Fibroblast of the aortic adventitia (primary cell): ENCODE measurements around the gene HNRNPUL1. TPM values are rescaled to one million over a fixed set of nuclear protein-coding genes. Genes with fewer than 3 reads are reported as not detected.

ENCODE experiments used
- DNase-seq: peaks from one replicate; pipeline ENCODE4 v3.0.0-alpha.2; 2010; ENCODE audit warnings: low read depth
- H3K4me3 ChIP-seq: 2 replicates; pipeline ENCODE4 v1.5.1; 2011; ENCODE audit warnings: low read depth, mild to moderate bottlenecking, control low read depth, low read length, moderate library complexity
- CTCF ChIP-seq: IDR thresholded peaks from 2 replicates; pipeline ENCODE4 v1.5.1; 2011; ENCODE audit warnings: mild to moderate bottlenecking, low read length, control low read depth, inconsistent platforms; ENCODE audit not compliant: insufficient read depth
- total RNA-seq: library from RNA; depleted of rRNA; stranded (reverse); fragments of >200 nt; gene quantifications from 2 replicates; pipeline ENCODE4 v1.2.3, GENCODE V29; 2012; ENCODE audit warnings: low replicate concordance

The HNRNPUL1 gene
- total RNA-seq, 1 donor: 108 TPM

DNA sequence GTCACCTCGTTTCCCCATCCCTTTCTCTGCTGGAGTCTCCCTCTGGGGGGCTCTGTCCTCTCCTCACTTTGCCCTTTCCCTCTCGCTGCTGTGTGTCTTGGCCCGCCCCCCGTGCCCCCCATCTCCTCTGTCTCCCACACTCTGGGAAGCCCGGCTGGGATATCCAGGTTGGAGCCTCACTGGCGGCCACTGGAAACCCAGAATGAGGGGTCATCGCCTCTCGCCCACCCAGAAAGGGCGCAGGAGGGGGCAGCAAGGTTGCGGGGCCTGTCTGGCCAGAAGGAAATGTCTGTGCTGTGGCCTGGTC, 61.4 kb downstream of the HNRNPUL1 start:
- no peak for DNase-seq
- TF ChIP-seq CTCF: no peak
- H3K4me3 ChIP-seq: peak overlapping the region; percentile 45

- peak; percentile 50 for DNase-seq
- peak overlapping the region; percentile 22 for H3K4me3 ChIP-seq
- no peak for TF ChIP-seq CTCF
These were observed 62.0 kb downstream of the HNRNPUL1 start for GRCh38 chr19:41325947-41326706.

DNA sequence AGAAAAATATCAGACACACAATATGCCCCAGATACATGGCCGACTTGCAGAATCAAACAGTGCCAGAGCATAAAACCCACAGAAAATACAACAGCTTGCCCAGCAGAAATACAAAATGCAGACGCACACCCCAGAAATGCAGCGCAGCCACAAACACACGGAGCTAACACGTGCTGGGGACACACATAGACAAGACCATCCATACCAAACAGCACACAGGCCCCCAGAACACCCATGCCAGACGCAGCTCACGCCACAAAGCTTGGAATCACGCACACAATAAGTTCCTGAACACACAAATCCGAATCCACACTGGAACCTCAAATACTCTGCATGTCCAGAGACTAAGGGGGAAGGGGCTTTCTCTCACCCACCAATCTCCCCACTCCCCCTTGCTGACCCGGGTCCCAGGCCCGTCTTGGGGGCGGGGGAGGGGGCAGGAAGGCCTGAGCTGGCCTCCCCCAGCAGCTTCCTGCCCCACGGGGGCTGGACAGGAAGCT, 63.0 kb downstream of the HNRNPUL1 start:
- no peak overlapping the region for H3K4me3 ChIP-seq
- no peak for DNase-seq
- TF ChIP-seq CTCF: no peak

DNA sequence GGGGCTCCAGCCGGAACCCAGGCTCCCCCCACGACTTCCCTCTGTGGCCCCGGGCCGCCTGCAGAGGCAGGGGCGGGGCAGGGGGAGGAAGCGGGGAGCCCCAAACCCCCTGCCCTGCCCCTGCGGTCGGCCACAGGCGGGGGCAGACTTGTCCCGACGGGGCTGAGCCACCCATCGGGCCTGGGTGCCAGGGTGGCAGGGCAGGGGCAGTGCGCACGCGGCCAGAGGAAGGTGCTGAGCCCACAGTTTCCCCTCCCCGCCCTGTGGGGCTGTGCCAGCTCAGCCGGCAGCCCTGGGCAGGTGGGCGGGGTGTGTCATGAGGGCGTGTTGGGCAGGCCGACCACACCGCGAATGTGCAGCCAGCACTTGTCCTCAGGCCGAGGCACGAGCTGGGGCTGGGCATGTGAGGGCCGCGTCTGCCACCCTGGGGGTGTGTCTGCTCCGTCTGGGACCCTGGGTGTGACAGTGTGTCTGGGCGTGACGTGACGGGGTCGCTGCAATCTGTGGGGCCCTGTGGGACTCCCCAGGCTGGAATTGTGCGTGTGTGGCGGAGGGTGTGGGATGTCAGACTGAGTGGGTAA, 63.5 kb downstream of the HNRNPUL1 start:
- DNase-seq: no peak

DNA sequence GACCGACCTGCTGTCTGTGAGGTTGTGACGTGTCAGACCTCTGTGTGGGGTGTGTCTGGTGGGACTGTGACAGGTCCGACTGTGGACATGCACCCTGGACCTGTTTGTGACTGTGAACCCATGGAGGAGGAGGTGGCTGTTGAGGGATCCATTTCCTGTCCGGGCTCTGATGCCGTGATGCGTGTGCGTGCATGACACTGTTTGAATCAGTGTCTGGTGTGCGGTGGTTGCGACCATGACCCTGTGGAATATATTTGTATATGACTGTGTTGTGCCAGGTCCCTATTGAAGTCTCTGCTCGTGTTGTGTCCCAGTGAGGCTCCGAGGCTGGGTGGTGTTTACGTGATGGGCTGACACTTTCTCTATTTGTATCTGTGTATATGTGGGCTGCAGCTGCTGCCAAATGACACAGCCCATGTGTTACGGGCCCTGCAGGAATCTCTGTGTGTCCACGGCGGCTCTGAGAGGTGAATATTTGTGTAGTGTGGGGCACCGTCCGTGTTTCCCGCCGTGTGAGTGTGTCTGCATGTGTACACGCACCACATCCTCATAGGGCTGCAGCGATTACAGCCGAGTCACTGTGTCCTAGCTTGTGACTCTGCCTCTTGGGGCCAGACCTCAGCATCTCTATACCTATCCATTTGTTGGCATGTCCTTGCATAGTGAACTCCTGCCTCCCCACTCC, 64.1 kb downstream of the HNRNPUL1 start:
- DNase-seq: no peak
- TF ChIP-seq CTCF: no peak
- H3K4me3 ChIP-seq: no peak overlapping the region

More for the DNA sequence above, 63.5 kb downstream of the HNRNPUL1 start:
- no peak overlapping the region for H3K4me3 ChIP-seq
- no peak for TF ChIP-seq CTCF

DNA sequence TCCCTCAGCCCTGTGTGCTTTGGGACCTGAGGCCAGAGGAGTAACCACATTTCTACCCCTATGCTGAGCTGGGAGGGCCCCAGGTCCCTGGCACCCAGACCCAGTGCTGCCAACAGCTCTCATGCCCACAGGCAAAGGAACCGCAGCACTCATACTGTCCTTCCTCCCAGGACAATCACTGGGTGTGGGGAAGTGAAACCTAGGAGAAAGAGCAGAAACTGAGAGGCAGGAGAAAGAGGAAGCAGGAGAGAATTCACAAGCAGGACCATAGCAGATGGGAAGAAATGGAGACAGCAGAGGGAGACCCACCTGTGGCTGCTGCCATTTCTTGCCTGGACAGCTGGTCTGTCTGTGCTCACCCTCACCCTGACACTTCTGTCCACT, 64.7 kb downstream of the HNRNPUL1 start:
- no peak overlapping the region for H3K4me3 ChIP-seq
- no peak for DNase-seq
- no peak for TF ChIP-seq CTCF
